Activated CD8-positive, alpha-beta memory T cell treated with anti-CD3 and anti-CD28 coated beads, Interleukin-2, amount 10 ng/mL, durations not matched to agents 7 days and 5 days (primary cell): Measurements from ENCODE around the gene SLC25A17. TPM values are rescaled to one million over a fixed set of nuclear protein-coding genes. Genes with fewer than 3 reads are reported as not detected.
"Not testable (repeated sequence)": the region's sequence is repeated elsewhere in the genome, so short reads cannot be mapped to it uniquely, and the experiment has no call there.

Experiments
- ATAC-seq: fragments of 150-1000 bp; cut with Tn5 transposase; one replicate; pipeline ENCODE4 v1.10.0; 2021; ENCODE audit warnings: moderate library complexity
- CTCF ChIA-PET: fragments of 350-600 bp; sonication (Branson Sonifier 250); formaldehyde crosslinking; loops from one replicate; lab custom pipeline; 2021; ENCODE audit warnings: antibody characterized with exemption; lab: Charles Lee
- DNase-seq: peaks from one replicate; pipeline ENCODE4 v3.0.0-alpha.2; 2020
- H3K27ac Mint-ChIP-seq: one replicate; pipeline ENCODE4 v1.8.0; 2021; ENCODE audit warnings: mild to moderate bottlenecking, mixed read lengths
- H3K27me3 Mint-ChIP-seq: one replicate; pipeline ENCODE4 v1.8.0; 2021; ENCODE audit warnings: mixed read lengths
- H3K36me3 Mint-ChIP-seq: one replicate; pipeline ENCODE4 v1.8.0; 2021; ENCODE audit warnings: mild to moderate bottlenecking, mixed read lengths
- H3K4me1 Mint-ChIP-seq: one replicate; pipeline ENCODE4 v1.8.0; 2021; ENCODE audit warnings: mixed read lengths
- H3K4me3 Mint-ChIP-seq: one replicate; pipeline ENCODE4 v1.8.0; 2021; ENCODE audit warnings: mild to moderate bottlenecking, moderate library complexity, mixed read lengths
- H3K9me3 Mint-ChIP-seq: one replicate; pipeline ENCODE4 v1.8.0; 2022; ENCODE audit warnings: low read depth, mixed read lengths
- total RNA-seq, 2 experiments: library from RNA; stranded (reverse); gene quantifications; one replicate each; pipeline ENCODE4 v1.2.3, GENCODE V29; 2021

The SLC25A17 gene
- total RNA-seq = 10 to 100 TPM; 19.0 to 24.5 TPM

- Mint-ChIP-seq H3K4me3 (peak within 1 kb of the TSS; percentile 89), H3K27me3 (no peaks in the 10 kb centered on the region), H3K27ac (peak within 1 kb of the TSS; percentile 91), H3K36me3 (peaks cover 21% of the 10 kb centered on the region), H3K9me3 (no peaks in the 10 kb centered on the region), H3K4me1 (peaks cover 31% of the 10 kb centered on the region)
- DNase-seq = peak; percentile 92
- CTCF ChIA-PET = interaction anchor here (0.6 to 2.3 kb wide), 9 partner anchors 12 to 908 kb away, joined by 3 to 11 read pairs (median 4); partner anchors contain the start of genes ST13 and XPNPEP3
- ATAC-seq = peak; percentile 95
Observed at GRCh38 chr22:40818747-40819598, at the start of gene SLC25A17. TSS of gene SLC25A17 (minus strand) at chr22:40819346. CDS start at chr22:40819248, 98 bp downstream.

- not testable (repeated sequence) for H3K9me3 Mint-ChIP-seq, H3K36me3 Mint-ChIP-seq, H3K27me3 Mint-ChIP-seq, ATAC-seq, H3K4me3 Mint-ChIP-seq, DNase-seq, H3K27ac Mint-ChIP-seq
- H3K4me1 Mint-ChIP-seq = peaks cover 11% of the 10 kb centered on the region
- CTCF ChIA-PET = interaction anchor here (1.3 to 4.3 kb wide), 4 partner anchors 11 to 185 kb away, joined by 5 to 14 read pairs (median 8); partner anchors contain the start of genes ST13 and XPNPEP3
Observed at GRCh38 chr22:40868379-40868778, 49.2 kb upstream of the SLC25A17 start.

GRCh38 chr22:40867109-40867508 lies 48.0 kb upstream of the SLC25A17 start:
- Mint-ChIP-seq H3K4me1 (peaks cover 11% of the 10 kb centered on the region), H3K9me3 (no peaks in the 10 kb centered on the region), H3K27ac (no peak overlapping the region), H3K4me3 (no peak overlapping the region), H3K27me3 (no peaks in the 10 kb centered on the region), H3K36me3 (peaks cover 2% of the 10 kb centered on the region)
- ATAC-seq (no peak), DNase-seq (no peak)
- CTCF ChIA-PET = interaction anchor here (0.6 to 4.3 kb wide), 5 partner anchors 9 to 127 kb away, joined by 3 to 14 read pairs (median 7); partner anchors contain the start of genes ST13 and XPNPEP3

- CTCF ChIA-PET = interaction anchor here (0.9 kb wide), 1 partner anchor 1096 kb away, joined by 3 read pairs; no protein-coding TSS in a partner anchor
- Mint-ChIP-seq H3K4me1 (peaks cover 23% of the 10 kb centered on the region), H3K27me3 (no peaks in the 10 kb centered on the region), H3K9me3 (no peaks in the 10 kb centered on the region), H3K4me3 (no peak overlapping the region), H3K36me3 (peaks cover 7% of the 10 kb centered on the region), H3K27ac (no peak overlapping the region)
- ATAC-seq = no peak
- DNase-seq = no peak
Observed at GRCh38 chr22:40862537-40862936, 43.4 kb upstream of the SLC25A17 start.

- CTCF ChIA-PET = interaction anchor here (0.9 to 1.9 kb wide), 3 partner anchors 12 to 1096 kb away, joined by 3 to 4 read pairs (median 3); no protein-coding TSS in a partner anchor
- Mint-ChIP-seq H3K36me3 (peaks cover 7% of the 10 kb centered on the region), H3K4me3 (no peak within 1 kb of the TSS), H3K27me3 (no peaks in the 10 kb centered on the region), H3K27ac (no peak within 1 kb of the TSS), H3K4me1 (peaks cover 23% of the 10 kb centered on the region), H3K9me3 (no peaks in the 10 kb centered on the region)
- no peak for ATAC-seq
- DNase-seq = no peak
Observed at GRCh38 chr22:40862013-40862412, 42.9 kb upstream of the SLC25A17 start, which contains the start of gene DNAJB7. TSS of gene DNAJB7 (minus strand) at chr22:40862113. CDS start at chr22:40861994, 119 bp downstream.

GRCh38 chr22:40857309-40857855 lies 38.2 kb upstream of the SLC25A17 start:
- Mint-ChIP-seq H3K4me1 (peaks cover 39% of the 10 kb centered on the region), H3K27me3 (no peaks in the 10 kb centered on the region), H3K36me3 (peaks cover 8% of the 10 kb centered on the region), H3K27ac (peak overlapping the region; percentile 100), H3K9me3 (no peaks in the 10 kb centered on the region), H3K4me3 (peak overlapping the region; percentile 93)
- ATAC-seq = no peak
- no peak for DNase-seq
- CTCF ChIA-PET = interaction anchor here (0.9 to 3.6 kb wide), 9 partner anchors 11 to 380 kb away, joined by 3 to 14 read pairs (median 4); partner anchors contain the start of gene SLC25A17

- Mint-ChIP-seq H3K27ac (peak within 1 kb of the TSS; percentile 100), H3K9me3 (no peaks in the 10 kb centered on the region), H3K27me3 (no peaks in the 10 kb centered on the region), H3K4me1 (peaks cover 45% of the 10 kb centered on the region), H3K4me3 (peak within 1 kb of the TSS; percentile 93), H3K36me3 (peaks cover 6% of the 10 kb centered on the region)
- peak; percentile 94 for ATAC-seq
- peak; percentile 98 for DNase-seq
- CTCF ChIA-PET = interaction anchor here (0.6 to 3.6 kb wide), 12 partner anchors 11 to 396 kb away, joined by 3 to 14 read pairs (median 4); partner anchors contain the start of gene SLC25A17
Observed at GRCh38 chr22:40856513-40857308, 37.6 kb upstream of the SLC25A17 start, which contains the start of the genes ST13 and XPNPEP3. TSS of gene ST13 (minus strand) at chr22:40856639. CDS start at chr22:40856540, 99 bp downstream. TSS of gene XPNPEP3 (plus strand) at chr22:40857148. CDS start at chr22:40857182, 34 bp downstream.

- peak overlapping the region; percentile 93 for H3K4me3 Mint-ChIP-seq
- no peaks in the 10 kb centered on the region for H3K9me3 Mint-ChIP-seq
- CTCF ChIA-PET = interaction anchor here (0.6 to 3.6 kb wide), 10 partner anchors 12 to 397 kb away, joined by 3 to 14 read pairs (median 4); no protein-coding TSS in a partner anchor
- DNase-seq (peak; percentile 60), ATAC-seq (peak; percentile 25)
- H3K36me3 Mint-ChIP-seq = peaks cover 9% of the 10 kb centered on the region
- H3K27ac Mint-ChIP-seq = peak overlapping the region; percentile 100
- H3K27me3 Mint-ChIP-seq = no peaks in the 10 kb centered on the region
- peaks cover 49% of the 10 kb centered on the region for H3K4me1 Mint-ChIP-seq
Observed at GRCh38 chr22:40855979-40856512, 36.9 kb upstream of the SLC25A17 start.

- Mint-ChIP-seq H3K4me1 (peaks cover 53% of the 10 kb centered on the region), H3K9me3 (no peaks in the 10 kb centered on the region)
- no peak for DNase-seq
Observed at GRCh38 chr22:40855071-40855978, 36.2 kb upstream of the SLC25A17 start.

GRCh38 chr22:40853961-40854360 lies 34.8 kb upstream of the SLC25A17 start:
- CTCF ChIA-PET = interaction anchor here (0.9 to 1.6 kb wide), 3 partner anchors 45 to 171 kb away, joined by 3 to 6 read pairs (median 5); no protein-coding TSS in a partner anchor
- peaks cover 50% of the 10 kb centered on the region for H3K4me1 Mint-ChIP-seq
- no peaks in the 10 kb centered on the region for H3K27me3 Mint-ChIP-seq
- peak overlapping the region; percentile 62 for H3K27ac Mint-ChIP-seq
- ATAC-seq (no peak), DNase-seq (no peak)
- no peaks in the 10 kb centered on the region for H3K9me3 Mint-ChIP-seq
- peaks cover 10% of the 10 kb centered on the region for H3K36me3 Mint-ChIP-seq
- peak overlapping the region; percentile 50 for H3K4me3 Mint-ChIP-seq

More at GRCh38 chr22:40855071-40855978, 36.2 kb upstream of the SLC25A17 start:
- H3K4me3 Mint-ChIP-seq = peak overlapping the region; percentile 93
- ATAC-seq = no peak
- H3K36me3 Mint-ChIP-seq = peaks cover 5% of the 10 kb centered on the region
- H3K27me3 Mint-ChIP-seq = no peaks in the 10 kb centered on the region
- H3K27ac Mint-ChIP-seq = peak overlapping the region; percentile 67
- CTCF ChIA-PET = interaction anchor here (0.6 to 3.6 kb wide), 6 partner anchors 13 to 637 kb away, joined by 3 to 14 read pairs (median 4); no protein-coding TSS in a partner anchor

- Mint-ChIP-seq H3K9me3 (no peaks in the 10 kb centered on the region), H3K27me3 (no peaks in the 10 kb centered on the region), H3K4me3 (no peak overlapping the region), H3K4me1 (peaks cover 50% of the 10 kb centered on the region), H3K27ac (peak overlapping the region; percentile 62), H3K36me3 (peaks cover 12% of the 10 kb centered on the region)
- ATAC-seq = no peak
- CTCF ChIA-PET = interaction anchor here (1.6 kb wide), 1 partner anchor 170 kb away, joined by 6 read pairs; no protein-coding TSS in a partner anchor
- DNase-seq = no peak
Observed at GRCh38 chr22:40853333-40853732, 34.2 kb upstream of the SLC25A17 start.
